WERI-Rb-1 (cell line): ENCODE measurements around the gene PRR5.
A peak's percentile ranks its signal among the peaks of the same experiment; 100 is the strongest.

Experiments
- DNase-seq: peaks from one replicate; pipeline ENCODE4 v3.0.0-alpha.2; 2020
- H3K27ac ChIP-seq: fragments of 250-450 bp; sonication (Bioruptor Pico); 2 replicates; pipeline ENCODE4 v1.5.1; 2020; ENCODE audit warnings: mild to moderate bottlenecking, moderate library complexity
- H3K27me3 ChIP-seq: fragments of 250-450 bp; sonication (Bioruptor Pico); 2 replicates; pipeline ENCODE4 v1.5.1; 2021; ENCODE audit warnings: mild to moderate bottlenecking, low read depth, moderate library complexity; ENCODE audit not compliant: insufficient read depth, severe bottlenecking
- H3K36me3 ChIP-seq: fragments of 250-450 bp; sonication (Bioruptor Pico); 2 replicates; pipeline ENCODE4 v1.5.1; 2020; ENCODE audit warnings: mild to moderate bottlenecking, moderate library complexity
- H3K4me3 ChIP-seq: 2 replicates; pipeline ENCODE4 v1.5.1; 2011; ENCODE audit warnings: low read depth, mild to moderate bottlenecking, control low read depth, low read length
- H3K9me3 ChIP-seq: fragments of 250-450 bp; sonication (Bioruptor Pico); 2 replicates; pipeline ENCODE4 v1.5.1; 2021; ENCODE audit warnings: mild to moderate bottlenecking, moderate library complexity; ENCODE audit not compliant: severe bottlenecking
- TF ChIP-seq, protein P1 (sequence below): IDR thresholded peaks from 2 replicates; pipeline ENCODE4 v1.5.1; 2011; ENCODE audit warnings: low read depth, mild to moderate bottlenecking, control low read depth, inconsistent platforms, low read length

PRR5 gene

DNA sequence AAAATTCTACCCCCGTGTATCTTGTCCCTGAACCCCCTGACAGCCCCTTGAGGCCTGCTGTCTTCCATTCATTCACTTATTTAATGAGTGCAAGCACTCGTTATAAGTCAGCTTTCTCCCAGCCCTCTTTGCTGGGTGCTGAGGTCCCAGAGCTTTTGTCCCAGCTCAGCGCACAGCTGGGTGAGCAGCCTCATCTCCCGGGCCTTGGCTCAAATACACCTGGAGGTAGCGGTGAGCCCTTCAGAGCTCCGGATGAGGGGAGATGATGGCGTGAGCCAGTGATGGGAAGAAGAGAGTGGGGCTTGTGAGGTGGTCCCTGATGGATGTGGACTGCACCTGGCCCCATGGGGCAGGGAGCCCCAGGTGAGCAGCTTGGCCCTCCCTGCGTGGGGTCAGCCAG, 32.3 kb downstream of the PRR5 start:
- no peaks in the 10 kb centered on the region for H3K9me3 ChIP-seq
- TF ChIP-seq, protein P1, sequence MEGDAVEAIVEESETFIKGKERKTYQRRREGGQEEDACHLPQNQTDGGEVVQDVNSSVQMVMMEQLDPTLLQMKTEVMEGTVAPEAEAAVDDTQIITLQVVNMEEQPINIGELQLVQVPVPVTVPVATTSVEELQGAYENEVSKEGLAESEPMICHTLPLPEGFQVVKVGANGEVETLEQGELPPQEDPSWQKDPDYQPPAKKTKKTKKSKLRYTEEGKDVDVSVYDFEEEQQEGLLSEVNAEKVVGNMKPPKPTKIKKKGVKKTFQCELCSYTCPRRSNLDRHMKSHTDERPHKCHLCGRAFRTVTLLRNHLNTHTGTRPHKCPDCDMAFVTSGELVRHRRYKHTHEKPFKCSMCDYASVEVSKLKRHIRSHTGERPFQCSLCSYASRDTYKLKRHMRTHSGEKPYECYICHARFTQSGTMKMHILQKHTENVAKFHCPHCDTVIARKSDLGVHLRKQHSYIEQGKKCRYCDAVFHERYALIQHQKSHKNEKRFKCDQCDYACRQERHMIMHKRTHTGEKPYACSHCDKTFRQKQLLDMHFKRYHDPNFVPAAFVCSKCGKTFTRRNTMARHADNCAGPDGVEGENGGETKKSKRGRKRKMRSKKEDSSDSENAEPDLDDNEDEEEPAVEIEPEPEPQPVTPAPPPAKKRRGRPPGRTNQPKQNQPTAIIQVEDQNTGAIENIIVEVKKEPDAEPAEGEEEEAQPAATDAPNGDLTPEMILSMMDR: no peak
- no peak overlapping the region for H3K27ac ChIP-seq
- DNase-seq: no peak
- H3K27me3 ChIP-seq: no peaks in the 10 kb centered on the region
- H3K36me3 ChIP-seq: no peaks in the 10 kb centered on the region
- no peak overlapping the region for H3K4me3 ChIP-seq

DNA sequence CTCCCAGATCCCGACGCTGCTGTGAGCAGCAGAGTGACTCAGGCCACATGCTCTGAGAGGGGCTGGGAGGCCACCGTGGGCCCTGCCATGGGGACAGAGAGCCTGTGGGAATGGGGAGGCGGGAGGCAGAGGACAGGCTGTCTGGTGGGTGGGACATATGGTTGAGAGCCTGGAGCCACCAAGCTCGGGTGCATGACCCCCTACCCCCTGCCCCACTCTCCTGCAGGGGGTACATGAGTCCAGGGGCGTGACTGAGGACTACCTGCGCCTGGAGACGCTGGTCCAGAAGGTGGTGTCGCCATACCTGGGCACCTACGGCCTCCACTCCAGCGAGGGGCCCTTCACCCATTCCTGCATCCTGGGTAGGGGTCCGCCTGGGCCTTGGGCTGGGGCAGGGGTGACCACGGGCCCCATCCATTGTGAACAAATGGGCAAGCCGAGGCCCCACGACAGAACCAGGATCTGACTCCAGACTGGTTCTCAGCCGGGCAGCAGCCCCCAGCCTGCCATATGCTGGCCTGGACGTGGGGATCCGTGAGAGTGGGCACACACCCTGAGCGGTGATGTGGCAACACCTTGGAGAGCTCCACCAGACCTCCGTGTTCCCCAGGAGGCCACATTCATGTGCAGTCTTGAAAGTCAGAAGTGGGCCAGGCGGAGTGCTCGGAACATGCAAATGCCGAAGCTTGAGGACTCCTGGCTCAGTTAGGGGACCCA, 33.0 kb downstream of the PRR5 start:
- no peak for DNase-seq
- H3K27me3 ChIP-seq: no peaks in the 10 kb centered on the region
- no peak overlapping the region for H3K4me3 ChIP-seq
- TF ChIP-seq, protein P1: no peak
- H3K9me3 ChIP-seq: no peaks in the 10 kb centered on the region
- no peak overlapping the region for H3K27ac ChIP-seq
- H3K36me3 ChIP-seq: no peaks in the 10 kb centered on the region

DNA sequence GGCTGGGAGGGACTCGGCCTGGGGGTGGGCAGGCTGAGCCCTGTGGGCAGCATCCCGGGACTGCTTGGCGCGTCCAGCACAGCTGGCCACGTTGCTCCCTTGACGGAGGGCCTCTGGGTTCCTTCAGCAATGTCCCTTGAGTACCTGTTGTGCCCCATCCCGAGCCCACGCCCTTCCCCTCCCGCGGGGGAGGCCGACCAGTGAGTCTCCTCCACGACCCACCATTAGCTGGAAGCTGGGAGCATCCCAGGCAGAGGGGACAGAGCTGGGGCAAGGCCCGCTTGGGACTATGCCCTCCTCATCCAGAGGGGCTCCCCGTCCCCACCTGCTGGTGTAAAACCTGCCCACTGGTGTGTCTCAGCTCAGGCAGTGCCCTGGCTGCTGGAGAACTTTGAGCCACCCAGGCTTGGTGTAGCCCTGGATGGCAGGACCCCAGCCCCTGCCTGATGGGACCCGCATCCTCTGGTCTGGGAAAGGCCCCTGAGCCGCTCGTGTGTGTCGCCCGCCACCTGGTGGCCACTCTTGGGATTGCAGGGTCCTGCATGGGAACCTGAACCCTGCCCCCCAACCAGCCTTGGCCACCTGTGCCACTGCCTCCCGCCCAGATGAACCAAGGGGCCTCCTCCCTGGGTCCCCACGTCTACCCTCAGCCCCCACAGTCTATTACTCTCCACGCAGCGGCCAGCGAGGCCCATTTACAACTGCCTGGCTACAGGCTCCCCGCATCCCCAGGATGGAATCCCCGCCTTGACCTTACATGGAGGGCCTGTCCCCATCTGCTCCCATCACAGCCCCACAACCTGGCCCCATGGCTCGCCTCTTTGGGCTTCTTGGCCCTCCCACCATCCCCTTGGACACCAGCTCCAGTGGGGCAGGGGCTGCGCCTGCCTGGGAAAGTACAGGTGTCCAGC, 33.8 kb downstream of the PRR5 start:
- H3K4me3 ChIP-seq: no peak overlapping the region

DNA sequence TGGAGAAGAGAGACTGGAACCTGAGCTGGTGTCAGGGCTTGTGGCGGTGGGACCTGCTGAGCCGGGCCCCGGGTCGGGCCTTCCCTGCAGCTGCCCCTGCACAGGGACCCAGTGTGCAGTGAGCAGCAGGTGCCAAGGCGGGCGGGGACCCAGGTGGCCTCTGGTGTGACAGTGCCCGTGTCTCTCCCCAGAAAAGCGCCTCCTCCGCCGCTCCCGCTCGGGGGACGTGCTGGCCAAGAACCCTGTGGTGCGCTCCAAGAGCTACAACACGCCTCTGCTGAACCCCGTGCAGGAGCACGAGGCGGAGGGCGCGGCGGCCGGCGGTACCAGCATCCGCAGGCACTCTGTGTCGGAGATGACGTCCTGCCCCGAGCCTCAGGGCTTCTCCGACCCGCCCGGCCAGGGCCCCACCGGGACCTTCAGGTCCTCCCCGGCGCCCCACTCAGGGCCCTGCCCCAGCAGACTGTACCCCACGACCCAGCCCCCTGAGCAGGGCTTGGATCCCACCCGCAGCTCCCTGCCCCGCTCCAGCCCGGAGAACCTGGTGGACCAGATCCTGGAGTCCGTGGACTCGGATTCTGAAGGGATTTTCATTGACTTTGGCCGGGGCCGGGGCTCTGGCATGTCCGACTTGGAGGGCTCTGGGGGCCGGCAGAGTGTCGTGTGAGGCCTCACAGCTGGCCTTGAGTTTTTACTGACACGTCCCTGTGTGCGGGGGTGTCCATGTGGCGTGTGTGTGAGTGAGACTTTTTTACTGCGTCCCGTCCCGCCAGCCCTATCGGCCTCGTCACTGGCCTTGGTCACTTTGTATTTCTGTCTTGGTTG, 34.8 kb downstream of the PRR5 start:
- H3K9me3 ChIP-seq: no peaks in the 10 kb centered on the region
- DNase-seq: no peak
- H3K27ac ChIP-seq: no peak overlapping the region
- TF ChIP-seq, protein P1: no peak
- no peak overlapping the region for H3K4me3 ChIP-seq
- no peaks in the 10 kb centered on the region for H3K27me3 ChIP-seq
- H3K36me3 ChIP-seq: no peaks in the 10 kb centered on the region

More for the DNA sequence above, 33.8 kb downstream of the PRR5 start:
- H3K9me3 ChIP-seq: no peaks in the 10 kb centered on the region
- no peaks in the 10 kb centered on the region for H3K27me3 ChIP-seq
- DNase-seq: peak; percentile 83
- H3K27ac ChIP-seq: no peak overlapping the region
- H3K36me3 ChIP-seq: no peaks in the 10 kb centered on the region
- TF ChIP-seq, protein P1: peak; percentile 96

DNA sequence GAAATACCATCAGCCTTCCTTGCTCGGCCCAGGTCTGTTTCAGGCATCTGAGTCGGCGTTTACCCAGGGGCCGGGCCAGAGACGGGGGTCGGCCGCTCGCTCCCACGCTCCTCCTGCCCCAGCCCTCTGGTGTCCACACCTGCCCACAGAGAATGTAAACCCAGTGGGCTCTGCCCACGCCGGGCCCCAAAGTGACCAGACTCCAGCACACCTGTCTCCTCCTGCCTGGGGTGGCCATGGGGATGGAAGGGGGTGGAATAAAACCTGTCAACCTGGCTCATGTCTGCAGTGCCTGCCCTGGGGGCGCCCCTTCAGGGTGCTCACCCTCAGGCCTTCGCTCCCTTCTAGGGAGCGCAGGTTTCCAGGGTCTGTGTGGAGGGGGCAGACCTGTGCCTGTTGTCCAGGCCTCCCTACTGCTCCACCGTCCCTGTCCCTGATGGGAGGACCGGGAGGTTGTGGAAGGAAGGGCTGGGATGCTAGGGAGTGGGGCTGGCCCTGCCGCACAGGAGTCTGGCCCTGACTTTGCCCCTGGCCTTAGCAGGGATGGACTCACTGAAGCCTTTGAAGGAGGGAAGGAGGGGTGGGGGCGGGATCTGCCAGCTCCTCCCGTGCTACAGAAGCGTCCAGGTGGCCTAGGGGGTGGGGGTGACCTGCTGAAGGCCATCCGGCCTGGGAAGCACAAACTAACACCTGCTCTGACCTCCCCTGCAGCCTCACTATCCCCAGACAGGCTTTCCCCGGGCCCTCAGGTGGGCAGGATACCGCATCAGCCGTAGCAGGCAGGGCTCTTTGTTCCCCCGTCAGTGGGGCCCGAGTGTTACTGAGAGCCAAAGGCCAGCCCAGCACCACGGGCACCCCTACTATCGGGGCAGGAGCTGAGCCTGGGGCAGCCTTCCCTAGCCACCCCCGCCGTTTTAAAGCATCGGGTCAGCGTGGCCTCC, 35.7 kb downstream of the PRR5 start:
- TF ChIP-seq, protein P1: no peak
- Histone ChIP-seq H3K27ac (no peak overlapping the region), H3K36me3 (no peaks in the 10 kb centered on the region), H3K9me3 (no peaks in the 10 kb centered on the region), H3K4me3 (no peak overlapping the region), H3K27me3 (no peaks in the 10 kb centered on the region)
- DNase-seq: peak; percentile 56
